Stomach smooth muscle (tissue), 2 donors: Measurements from ENCODE around the gene MYL5.

Experiments used
- H3K27ac ChIP-seq: one replicate; pipeline ENCODE4 v1.7.0; 2013; ENCODE audit warnings: mild to moderate bottlenecking, low read length, inconsistent platforms
- H3K27me3 ChIP-seq, 2 donors: one replicate each; pipeline ENCODE4 v1.7.0; 2013; ENCODE audit warnings: low read length in 2 of 2; ENCODE audit not compliant: insufficient read depth in 2 of 2, control insufficient read depth in 1 of 2
- H3K36me3 ChIP-seq, 2 donors: one replicate each; pipeline ENCODE4 v1.7.0; 2013; ENCODE audit warnings: low read length in 2 of 2; ENCODE audit not compliant: control insufficient read depth in 2 of 2, insufficient read depth in 2 of 2
- H3K4me1 ChIP-seq: one replicate; pipeline ENCODE4 v1.7.0; 2013; ENCODE audit warnings: low read length; ENCODE audit not compliant: control insufficient read depth, insufficient read depth
- H3K4me3 ChIP-seq, 2 donors: one replicate each; pipeline ENCODE4 v1.7.0; 2013; ENCODE audit warnings: low read length in 2 of 2
- H3K9ac ChIP-seq, 2 donors: one replicate each; pipeline ENCODE4 v1.7.0; 2013; ENCODE audit warnings: low read length in 2 of 2, mild to moderate bottlenecking in 1 of 2
- H3K9me3 ChIP-seq, 2 donors: one replicate each; pipeline ENCODE4 v1.7.0; 2013; ENCODE audit warnings: low read length in 2 of 2; ENCODE audit not compliant: control insufficient read depth in 2 of 2
- donor health status: healthy.
- donor health status: Pancreatic carcinoma.

MYL5 gene

GRCh38 chr4:714087-714486 lies 39.7 kb downstream of the MYL5 start:
- Histone ChIP-seq H3K36me3 (peaks cover 0 to 2% of the 10 kb centered on the region in 2 donors), H3K9me3 (no peaks in the 10 kb centered on the region), H3K9ac (no peak overlapping the region), H3K4me1 (no peaks in the 10 kb centered on the region), H3K27ac (no peak overlapping the region), H3K27me3 (no peaks in the 10 kb centered on the region), H3K4me3 (no peak overlapping the region)

- Histone ChIP-seq H3K9me3 (no peaks in the 10 kb centered on the region), H3K27ac (no peak overlapping the region), H3K9ac (no peak overlapping the region), H3K4me1 (peaks cover 2% of the 10 kb centered on the region), H3K27me3 (no peaks in the 10 kb centered on the region), H3K36me3 (no peaks in the 10 kb centered on the region), H3K4me3 (no peak overlapping the region)
These were observed 43.4 kb downstream of the MYL5 start for GRCh38 chr4:717601-718320.

- Histone ChIP-seq H3K27me3 (no peaks in the 10 kb centered on the region), H3K9ac (no peak overlapping the region), H3K4me3 (no peak overlapping the region), H3K27ac (no peak overlapping the region), H3K9me3 (no peaks in the 10 kb centered on the region), H3K4me1 (peaks cover 2% of the 10 kb centered on the region), H3K36me3 (peaks cover 0 to 3% of the 10 kb centered on the region in 2 donors)
These were observed 44.1 kb downstream of the MYL5 start for GRCh38 chr4:718460-718859.

- peaks cover 0 to 3% of the 10 kb centered on the region in 2 donors for H3K36me3 ChIP-seq
- H3K9me3 ChIP-seq: no peaks in the 10 kb centered on the region
- no peak overlapping the region for H3K27ac ChIP-seq
- H3K27me3 ChIP-seq: no peaks in the 10 kb centered on the region
- no peak overlapping the region for H3K9ac ChIP-seq
- no peak overlapping the region for H3K4me3 ChIP-seq
- peaks cover 2% of the 10 kb centered on the region for H3K4me1 ChIP-seq
These were observed 45.9 kb downstream of the MYL5 start for GRCh38 chr4:720111-720860.

GRCh38 chr4:721261-722168 lies 47.2 kb downstream of the MYL5 start:
- Histone ChIP-seq H3K9me3 (no peaks in the 10 kb centered on the region), H3K27ac (no peak overlapping the region), H3K4me3 (no peak overlapping the region), H3K27me3 (no peaks in the 10 kb centered on the region), H3K36me3 (peaks cover 0 to 3% of the 10 kb centered on the region in 2 donors), H3K4me1 (peaks cover 5% of the 10 kb centered on the region), H3K9ac (no peak overlapping the region)

GRCh38 chr4:722169-722725 lies 47.9 kb downstream of the MYL5 start:
- Histone ChIP-seq H3K36me3 (peaks cover 0 to 3% of the 10 kb centered on the region in 2 donors), H3K4me3 (no peak overlapping the region), H3K27me3 (no peaks in the 10 kb centered on the region), H3K9ac (no peak overlapping the region), H3K9me3 (no peaks in the 10 kb centered on the region), H3K27ac (no peak overlapping the region), H3K4me1 (peaks cover 9% of the 10 kb centered on the region)

GRCh38 chr4:722851-723360 lies 48.6 kb downstream of the MYL5 start:
- peaks cover 9% of the 10 kb centered on the region for H3K4me1 ChIP-seq

GRCh38 chr4:723751-724530 lies 49.6 kb downstream of the MYL5 start:
- Histone ChIP-seq H3K27ac (no peak overlapping the region), H3K4me3 (no peak overlapping the region), H3K36me3 (peaks cover 0 to 3% of the 10 kb centered on the region in 2 donors), H3K9ac (no peak overlapping the region), H3K9me3 (no peaks in the 10 kb centered on the region), H3K27me3 (no peaks in the 10 kb centered on the region), H3K4me1 (peaks cover 9% of the 10 kb centered on the region)

More at GRCh38 chr4:722851-723360, 48.6 kb downstream of the MYL5 start:
- H3K4me3 ChIP-seq: no peak overlapping the region
- no peak overlapping the region for H3K27ac ChIP-seq
- no peaks in the 10 kb centered on the region for H3K27me3 ChIP-seq
- H3K36me3 ChIP-seq: peaks cover 0 to 3% of the 10 kb centered on the region in 2 donors
- H3K9me3 ChIP-seq: no peaks in the 10 kb centered on the region
- no peak overlapping the region for H3K9ac ChIP-seq

- Histone ChIP-seq H3K36me3 (peaks cover under 1 to 6% of the 10 kb centered on the region in 2 donors), H3K9ac (no peak overlapping the region), H3K4me3 (no peak overlapping the region), H3K9me3 (no peaks in the 10 kb centered on the region), H3K27me3 (no peaks in the 10 kb centered on the region), H3K27ac (no peak overlapping the region), H3K4me1 (peaks cover 7% of the 10 kb centered on the region)
These were observed 51.3 kb downstream of the MYL5 start for GRCh38 chr4:725391-726234.
